SK-N-MC (cell line): Measurements from ENCODE around the gene KRTAP10-3.

Experiments used
- EZH2 ChIP-seq: fragments of 200-600 bp; sonication (generic); IDR thresholded peaks from one replicate; pipeline ENCODE4 v1.6.1; 2017; ENCODE audit warnings: antibody characterized with exemption
- POLR2AphosphoS5 ChIP-seq: IDR thresholded peaks from 2 replicates; pipeline ENCODE4 v1.6.1; 2012; ENCODE audit warnings: mild to moderate bottlenecking, low read depth, low read length, borderline replicate concordance

GRCh38 chr21:44524414-44525371 is 33.9 kb downstream of the KRTAP10-3 start:
- TF ChIP-seq EZH2, result no peak
- no peak for TF ChIP-seq POLR2AphosphoS5
